ENCODE data around the gene KRTAP10-3.

DNA sequence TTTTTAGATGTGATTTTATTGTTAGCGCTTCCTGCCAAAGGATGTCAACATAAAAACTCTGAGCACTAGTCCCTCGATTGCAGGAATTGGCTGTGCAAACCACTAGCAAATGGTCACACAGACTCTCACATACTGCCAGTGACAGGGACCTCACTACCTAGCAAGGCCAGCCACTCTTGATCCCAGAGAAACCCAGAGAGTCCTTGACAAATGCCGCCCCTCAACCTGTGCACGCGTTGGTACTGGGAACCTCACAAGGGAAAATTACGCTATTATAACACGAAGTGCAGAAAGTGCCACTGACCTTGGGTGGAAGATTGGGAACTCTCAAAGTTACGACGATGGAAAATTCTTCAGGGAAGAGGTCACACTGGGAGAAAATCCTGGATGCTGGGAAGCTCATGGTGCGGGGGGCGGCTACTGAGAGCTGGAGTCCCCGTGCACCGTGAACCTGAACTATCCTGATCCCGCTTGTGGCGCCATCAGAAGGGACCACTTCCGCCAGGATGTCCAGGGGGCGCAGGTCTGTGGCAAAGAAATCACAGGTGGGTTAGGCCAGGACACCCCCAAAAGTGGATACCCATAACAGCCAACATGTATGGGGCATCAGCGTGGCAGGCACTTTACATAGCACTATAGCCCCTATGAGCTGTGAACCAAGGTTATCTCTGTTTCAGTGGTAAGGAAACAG is 9.0 kb upstream of the KRTAP10-3 start:
- TF ChIP-seq, protein P1, sequence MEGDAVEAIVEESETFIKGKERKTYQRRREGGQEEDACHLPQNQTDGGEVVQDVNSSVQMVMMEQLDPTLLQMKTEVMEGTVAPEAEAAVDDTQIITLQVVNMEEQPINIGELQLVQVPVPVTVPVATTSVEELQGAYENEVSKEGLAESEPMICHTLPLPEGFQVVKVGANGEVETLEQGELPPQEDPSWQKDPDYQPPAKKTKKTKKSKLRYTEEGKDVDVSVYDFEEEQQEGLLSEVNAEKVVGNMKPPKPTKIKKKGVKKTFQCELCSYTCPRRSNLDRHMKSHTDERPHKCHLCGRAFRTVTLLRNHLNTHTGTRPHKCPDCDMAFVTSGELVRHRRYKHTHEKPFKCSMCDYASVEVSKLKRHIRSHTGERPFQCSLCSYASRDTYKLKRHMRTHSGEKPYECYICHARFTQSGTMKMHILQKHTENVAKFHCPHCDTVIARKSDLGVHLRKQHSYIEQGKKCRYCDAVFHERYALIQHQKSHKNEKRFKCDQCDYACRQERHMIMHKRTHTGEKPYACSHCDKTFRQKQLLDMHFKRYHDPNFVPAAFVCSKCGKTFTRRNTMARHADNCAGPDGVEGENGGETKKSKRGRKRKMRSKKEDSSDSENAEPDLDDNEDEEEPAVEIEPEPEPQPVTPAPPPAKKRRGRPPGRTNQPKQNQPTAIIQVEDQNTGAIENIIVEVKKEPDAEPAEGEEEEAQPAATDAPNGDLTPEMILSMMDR (IDR thresholded peaks at IDR 0.05; ENCODE audit: low read depth, low read length): no peak
- no peak for TF ChIP-seq MYC (IDR thresholded peaks at IDR 0.05; ENCODE audit: low read depth, low read length)

Measured in NB4 (cell line).